ENCODE results near the gene STARD8.

DNA sequence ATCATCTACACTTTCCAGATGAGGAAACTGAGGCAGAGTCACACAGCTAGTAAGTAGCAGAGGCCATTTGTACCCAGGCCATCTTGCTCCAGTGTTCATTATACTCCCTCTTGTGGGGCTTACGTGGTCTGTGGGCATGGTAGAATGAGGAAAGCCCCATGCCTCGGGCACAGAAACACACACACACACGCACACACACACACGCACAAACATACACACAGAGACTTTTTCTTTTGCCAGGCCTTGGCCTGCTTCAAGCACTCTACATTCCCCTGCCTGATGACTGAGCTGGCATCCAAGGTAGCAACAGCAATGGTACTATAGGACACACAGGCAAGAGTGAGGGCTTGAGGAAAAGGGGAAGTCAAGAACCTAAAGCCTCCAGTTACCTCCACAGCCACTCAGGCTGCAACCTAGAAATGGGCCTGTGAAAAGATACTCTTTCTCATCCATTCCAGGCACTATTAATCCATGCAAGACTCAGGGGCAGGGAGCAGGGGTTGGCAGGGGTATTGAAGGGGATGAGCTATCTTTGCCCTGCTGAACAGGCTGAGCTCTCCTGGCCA is 43.6 kb downstream of the STARD8 start:
- TF ChIP-seq, protein P1, sequence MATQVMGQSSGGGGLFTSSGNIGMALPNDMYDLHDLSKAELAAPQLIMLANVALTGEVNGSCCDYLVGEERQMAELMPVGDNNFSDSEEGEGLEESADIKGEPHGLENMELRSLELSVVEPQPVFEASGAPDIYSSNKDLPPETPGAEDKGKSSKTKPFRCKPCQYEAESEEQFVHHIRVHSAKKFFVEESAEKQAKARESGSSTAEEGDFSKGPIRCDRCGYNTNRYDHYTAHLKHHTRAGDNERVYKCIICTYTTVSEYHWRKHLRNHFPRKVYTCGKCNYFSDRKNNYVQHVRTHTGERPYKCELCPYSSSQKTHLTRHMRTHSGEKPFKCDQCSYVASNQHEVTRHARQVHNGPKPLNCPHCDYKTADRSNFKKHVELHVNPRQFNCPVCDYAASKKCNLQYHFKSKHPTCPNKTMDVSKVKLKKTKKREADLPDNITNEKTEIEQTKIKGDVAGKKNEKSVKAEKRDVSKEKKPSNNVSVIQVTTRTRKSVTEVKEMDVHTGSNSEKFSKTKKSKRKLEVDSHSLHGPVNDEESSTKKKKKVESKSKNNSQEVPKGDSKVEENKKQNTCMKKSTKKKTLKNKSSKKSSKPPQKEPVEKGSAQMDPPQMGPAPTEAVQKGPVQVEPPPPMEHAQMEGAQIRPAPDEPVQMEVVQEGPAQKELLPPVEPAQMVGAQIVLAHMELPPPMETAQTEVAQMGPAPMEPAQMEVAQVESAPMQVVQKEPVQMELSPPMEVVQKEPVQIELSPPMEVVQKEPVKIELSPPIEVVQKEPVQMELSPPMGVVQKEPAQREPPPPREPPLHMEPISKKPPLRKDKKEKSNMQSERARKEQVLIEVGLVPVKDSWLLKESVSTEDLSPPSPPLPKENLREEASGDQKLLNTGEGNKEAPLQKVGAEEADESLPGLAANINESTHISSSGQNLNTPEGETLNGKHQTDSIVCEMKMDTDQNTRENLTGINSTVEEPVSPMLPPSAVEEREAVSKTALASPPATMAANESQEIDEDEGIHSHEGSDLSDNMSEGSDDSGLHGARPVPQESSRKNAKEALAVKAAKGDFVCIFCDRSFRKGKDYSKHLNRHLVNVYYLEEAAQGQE (IDR thresholded peaks at IDR 0.05; ENCODE audit: borderline replicate concordance), result no peak
- TF ChIP-seq, protein P2, sequence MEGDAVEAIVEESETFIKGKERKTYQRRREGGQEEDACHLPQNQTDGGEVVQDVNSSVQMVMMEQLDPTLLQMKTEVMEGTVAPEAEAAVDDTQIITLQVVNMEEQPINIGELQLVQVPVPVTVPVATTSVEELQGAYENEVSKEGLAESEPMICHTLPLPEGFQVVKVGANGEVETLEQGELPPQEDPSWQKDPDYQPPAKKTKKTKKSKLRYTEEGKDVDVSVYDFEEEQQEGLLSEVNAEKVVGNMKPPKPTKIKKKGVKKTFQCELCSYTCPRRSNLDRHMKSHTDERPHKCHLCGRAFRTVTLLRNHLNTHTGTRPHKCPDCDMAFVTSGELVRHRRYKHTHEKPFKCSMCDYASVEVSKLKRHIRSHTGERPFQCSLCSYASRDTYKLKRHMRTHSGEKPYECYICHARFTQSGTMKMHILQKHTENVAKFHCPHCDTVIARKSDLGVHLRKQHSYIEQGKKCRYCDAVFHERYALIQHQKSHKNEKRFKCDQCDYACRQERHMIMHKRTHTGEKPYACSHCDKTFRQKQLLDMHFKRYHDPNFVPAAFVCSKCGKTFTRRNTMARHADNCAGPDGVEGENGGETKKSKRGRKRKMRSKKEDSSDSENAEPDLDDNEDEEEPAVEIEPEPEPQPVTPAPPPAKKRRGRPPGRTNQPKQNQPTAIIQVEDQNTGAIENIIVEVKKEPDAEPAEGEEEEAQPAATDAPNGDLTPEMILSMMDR (IDR thresholded peaks at IDR 0.05; ENCODE audit: poor library complexity, severe bottlenecking), result no peak
- no peak for TF ChIP-seq EP300 (conservative IDR thresholded peaks at IDR 0.05; ENCODE audit: poor library complexity, severe bottlenecking)
